K562 (cell line): ENCODE measurements around the gene SERPIND1. TPM values are rescaled to one million over a fixed set of nuclear protein-coding genes. Genes with fewer than 3 reads are reported as not detected.

Source experiments
- DMBX1 ChIP-seq: fragments of 250-450 bp; sonication (Bioruptor Pico); IDR thresholded peaks from 2 replicates; pipeline ENCODE4 v1.8.0; 2022; ENCODE audit warnings: inconsistent platforms, mild to moderate bottlenecking, moderate library complexity, borderline replicate concordance
- HDAC8 ChIP-seq: fragments of 450-650 bp; IDR thresholded peaks from 2 replicates; pipeline ENCODE4 v1.6.1; 2016; ENCODE audit warnings: mild to moderate bottlenecking, missing genetic modification characterization, moderate library complexity, missing compliant biosample characterization
- NFIX ChIP-seq: fragments of 250-450 bp; sonication (Bioruptor Pico); IDR thresholded peaks from 2 replicates; pipeline ENCODE4 v1.4.0; 2020; ENCODE audit warnings: low read depth, mild to moderate bottlenecking, moderate library complexity
- POU5F1 ChIP-seq: fragments of 150-350 bp; IDR thresholded peaks from 2 replicates; pipeline ENCODE4 v1.6.1; 2014; ENCODE audit warnings: borderline replicate concordance, low read length, low read depth, mild to moderate bottlenecking; ENCODE audit not compliant: partially characterized antibody
- PYGO2 ChIP-seq: fragments of 450-650 bp; IDR thresholded peaks from 2 replicates; pipeline ENCODE4 v1.6.1; 2016; ENCODE audit warnings: mild to moderate bottlenecking, missing genetic modification characterization, moderate library complexity, missing compliant biosample characterization
- RBBP5 ChIP-seq: fragments of 200-600 bp; sonication (generic); IDR thresholded peaks from 2 replicates; pipeline ENCODE4 v1.6.1; 2012; ENCODE audit warnings: borderline replicate concordance, mild to moderate bottlenecking, low read length, control low read depth, inconsistent platforms; ENCODE audit not compliant: insufficient read depth, poor library complexity, severe bottlenecking
- SETDB1 ChIP-seq: IDR thresholded peaks from one replicate; pipeline ENCODE4 v1.6.1; 2012; ENCODE audit warnings: low read length, control low read depth, inconsistent platforms
- TBP ChIP-seq: optimal IDR thresholded peaks from 2 replicates; pipeline ENCODE3; 2011; ENCODE audit warnings: low read depth, low read length, improper control_type of control experiment
- ZNF436 ChIP-seq: fragments of 250-450, 450-650 bp; sonication (Bioruptor Pico); formaldehyde crosslinking; IDR thresholded peaks from 2 replicates; pipeline ENCODE4 v1.7.0; 2020; ENCODE audit warnings: mild to moderate bottlenecking
- ZNF583 ChIP-seq: fragments of 250-450 bp; sonication (Bioruptor Pico); IDR thresholded peaks from 2 replicates; pipeline ENCODE4 v1.4.0; 2020
- polyA plus RNA-seq, 8 experiments: library from polyadenylated mRNA; depleted of rRNA in 4 of 8; stranded (reverse) in 5 of 8; unstranded in 3 of 8; fragments of >200 nt; fragmentation: Nextera tagmentation in 2 of 8; fragmentation: Illumina TruSeq in 1 of 8; extraction: Ambion mirVana in 2 of 8; extraction: Trizol in 1 of 8; gene quantifications; 2 replicates each; pipeline versions ENCODE4 v1.2.1 to v1.2.3, GENCODE V29; 2011 to 2014; ENCODE audit warnings: inconsistent platforms in 1 of 8, missing spikeins in 1 of 8
- total RNA-seq, 7 experiments: library from RNA; depleted of rRNA in 6 of 7; stranded (reverse); fragments of >200 nt in 6 of 7; fragmentation: Illumina TruSeq in 2 of 7; extraction: Trizol in 2 of 7; gene quantifications; 2 replicates each; pipeline versions ENCODE4 v1.2.1 to v1.2.3, GENCODE V29; 2011 to 2021; ENCODE audit warnings: low replicate concordance in 1 of 7
- TF ChIP-seq, protein P1 (sequence below), 2 experiments: fragments of 150-350 bp in 1 of 2; IDR thresholded peaks; 2 replicates each; pipeline ENCODE4 v1.6.1; 2012 to 2016; ENCODE audit warnings: low read depth in 2 of 2, low read length in 2 of 2, mild to moderate bottlenecking in 1 of 2, moderate library complexity in 1 of 2
- TF ChIP-seq, protein P2 (sequence below): fragments of 250-450 bp; sonication (Bioruptor Pico); IDR thresholded peaks from 2 replicates; pipeline ENCODE4 v1.5.0; 2022; ENCODE audit warnings: mild to moderate bottlenecking
- TF ChIP-seq, protein P3 (sequence below): sonication (generic); formaldehyde crosslinking; IDR thresholded peaks from 2 replicates; pipeline ENCODE4 v1.8.1; 2023; ENCODE audit warnings: missing genetic modification reagents, mild to moderate bottlenecking, borderline replicate concordance

SERPIND1 gene
- total and polyA plus RNA-seq, 9 of the 15 experiments (the other 6 are each of a cell fraction or from before 2014, with no cell fraction given) = 0.04 to 0.11 (median 0.09) TPM; not detected in 6

DNA sequence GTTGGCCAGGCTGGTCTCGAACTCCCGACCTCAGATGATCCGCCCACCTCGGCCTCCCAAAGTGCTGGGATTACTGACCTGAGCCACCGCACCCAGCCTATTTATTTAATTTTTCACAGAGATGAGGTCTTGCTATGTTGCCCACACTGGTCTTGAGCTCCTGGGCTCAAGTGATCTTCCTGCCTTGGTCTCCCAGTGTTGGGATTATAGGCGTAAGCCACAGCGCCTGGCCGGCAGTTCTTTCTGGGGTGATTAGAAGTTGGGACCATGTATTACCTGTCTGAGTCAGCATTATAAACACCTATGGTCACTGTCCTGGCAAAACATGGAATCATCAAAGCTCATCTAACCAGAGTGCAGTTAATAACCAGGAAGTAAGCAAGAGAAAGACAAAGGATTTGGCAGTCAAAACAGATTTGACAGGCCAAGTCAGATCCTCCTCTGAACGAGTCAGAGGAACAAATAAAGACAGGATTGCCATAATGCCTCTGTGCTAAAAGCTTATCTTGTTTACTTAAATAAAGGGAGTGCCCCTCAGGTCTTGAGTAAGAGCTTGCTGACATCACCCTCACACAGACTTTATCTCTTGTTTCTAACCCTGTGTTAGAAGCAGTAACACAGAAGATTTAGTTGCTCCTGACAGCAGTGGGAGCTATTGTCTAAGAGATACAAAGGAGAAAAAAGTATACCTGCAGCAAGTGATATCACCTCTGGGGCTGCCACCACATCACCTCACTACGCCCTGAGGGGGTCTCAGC lies 3.7 kb downstream of the SERPIND1 start (continued):
- TF ChIP-seq, protein P1, sequence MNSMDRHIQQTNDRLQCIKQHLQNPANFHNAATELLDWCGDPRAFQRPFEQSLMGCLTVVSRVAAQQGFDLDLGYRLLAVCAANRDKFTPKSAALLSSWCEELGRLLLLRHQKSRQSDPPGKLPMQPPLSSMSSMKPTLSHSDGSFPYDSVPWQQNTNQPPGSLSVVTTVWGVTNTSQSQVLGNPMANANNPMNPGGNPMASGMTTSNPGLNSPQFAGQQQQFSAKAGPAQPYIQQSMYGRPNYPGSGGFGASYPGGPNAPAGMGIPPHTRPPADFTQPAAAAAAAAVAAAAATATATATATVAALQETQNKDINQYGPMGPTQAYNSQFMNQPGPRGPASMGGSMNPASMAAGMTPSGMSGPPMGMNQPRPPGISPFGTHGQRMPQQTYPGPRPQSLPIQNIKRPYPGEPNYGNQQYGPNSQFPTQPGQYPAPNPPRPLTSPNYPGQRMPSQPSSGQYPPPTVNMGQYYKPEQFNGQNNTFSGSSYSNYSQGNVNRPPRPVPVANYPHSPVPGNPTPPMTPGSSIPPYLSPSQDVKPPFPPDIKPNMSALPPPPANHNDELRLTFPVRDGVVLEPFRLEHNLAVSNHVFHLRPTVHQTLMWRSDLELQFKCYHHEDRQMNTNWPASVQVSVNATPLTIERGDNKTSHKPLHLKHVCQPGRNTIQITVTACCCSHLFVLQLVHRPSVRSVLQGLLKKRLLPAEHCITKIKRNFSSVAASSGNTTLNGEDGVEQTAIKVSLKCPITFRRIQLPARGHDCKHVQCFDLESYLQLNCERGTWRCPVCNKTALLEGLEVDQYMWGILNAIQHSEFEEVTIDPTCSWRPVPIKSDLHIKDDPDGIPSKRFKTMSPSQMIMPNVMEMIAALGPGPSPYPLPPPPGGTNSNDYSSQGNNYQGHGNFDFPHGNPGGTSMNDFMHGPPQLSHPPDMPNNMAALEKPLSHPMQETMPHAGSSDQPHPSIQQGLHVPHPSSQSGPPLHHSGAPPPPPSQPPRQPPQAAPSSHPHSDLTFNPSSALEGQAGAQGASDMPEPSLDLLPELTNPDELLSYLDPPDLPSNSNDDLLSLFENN (IDR thresholded peaks at IDR 0.05; ENCODE audit: low read depth in 2 of 2, low read length in 2 of 2) = peak in 1 of 2 experiments; percentile 100; a peak in 2 of 4 replicates
- TF ChIP-seq, protein P2, sequence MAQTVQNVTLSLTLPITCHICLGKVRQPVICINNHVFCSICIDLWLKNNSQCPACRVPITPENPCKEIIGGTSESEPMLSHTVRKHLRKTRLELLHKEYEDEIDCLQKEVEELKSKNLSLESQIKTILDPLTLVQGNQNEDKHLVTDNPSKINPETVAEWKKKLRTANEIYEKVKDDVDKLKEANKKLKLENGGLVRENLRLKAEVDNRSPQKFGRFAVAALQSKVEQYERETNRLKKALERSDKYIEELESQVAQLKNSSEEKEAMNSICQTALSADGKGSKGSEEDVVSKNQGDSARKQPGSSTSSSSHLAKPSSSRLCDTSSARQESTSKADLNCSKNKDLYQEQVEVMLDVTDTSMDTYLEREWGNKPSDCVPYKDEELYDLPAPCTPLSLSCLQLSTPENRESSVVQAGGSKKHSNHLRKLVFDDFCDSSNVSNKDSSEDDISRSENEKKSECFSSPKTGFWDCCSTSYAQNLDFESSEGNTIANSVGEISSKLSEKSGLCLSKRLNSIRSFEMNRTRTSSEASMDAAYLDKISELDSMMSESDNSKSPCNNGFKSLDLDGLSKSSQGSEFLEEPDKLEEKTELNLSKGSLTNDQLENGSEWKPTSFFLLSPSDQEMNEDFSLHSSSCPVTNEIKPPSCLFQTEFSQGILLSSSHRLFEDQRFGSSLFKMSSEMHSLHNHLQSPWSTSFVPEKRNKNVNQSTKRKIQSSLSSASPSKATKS (CRISPR knock-in tag) = no peak
- TF ChIP-seq SETDB1 (peak; percentile 94), RBBP5 (peak; percentile 65), DMBX1 (CRISPR knock-in tag) (peak; percentile 85), TBP (peak; percentile 42), ZNF436 (no peak), HDAC8 (tag) (0 out of 2 replicates have a peak, but pooled peaks have one; percentile 65), NFIX (CRISPR knock-in tag) (0 out of 2 replicates have a peak, but pooled peaks have one; percentile 28), ZNF583 (0 out of 2 replicates have a peak, but pooled peaks have one; percentile 9), POU5F1 (no peak), PYGO2 (peak; percentile 84)
- TF ChIP-seq, protein P3, sequence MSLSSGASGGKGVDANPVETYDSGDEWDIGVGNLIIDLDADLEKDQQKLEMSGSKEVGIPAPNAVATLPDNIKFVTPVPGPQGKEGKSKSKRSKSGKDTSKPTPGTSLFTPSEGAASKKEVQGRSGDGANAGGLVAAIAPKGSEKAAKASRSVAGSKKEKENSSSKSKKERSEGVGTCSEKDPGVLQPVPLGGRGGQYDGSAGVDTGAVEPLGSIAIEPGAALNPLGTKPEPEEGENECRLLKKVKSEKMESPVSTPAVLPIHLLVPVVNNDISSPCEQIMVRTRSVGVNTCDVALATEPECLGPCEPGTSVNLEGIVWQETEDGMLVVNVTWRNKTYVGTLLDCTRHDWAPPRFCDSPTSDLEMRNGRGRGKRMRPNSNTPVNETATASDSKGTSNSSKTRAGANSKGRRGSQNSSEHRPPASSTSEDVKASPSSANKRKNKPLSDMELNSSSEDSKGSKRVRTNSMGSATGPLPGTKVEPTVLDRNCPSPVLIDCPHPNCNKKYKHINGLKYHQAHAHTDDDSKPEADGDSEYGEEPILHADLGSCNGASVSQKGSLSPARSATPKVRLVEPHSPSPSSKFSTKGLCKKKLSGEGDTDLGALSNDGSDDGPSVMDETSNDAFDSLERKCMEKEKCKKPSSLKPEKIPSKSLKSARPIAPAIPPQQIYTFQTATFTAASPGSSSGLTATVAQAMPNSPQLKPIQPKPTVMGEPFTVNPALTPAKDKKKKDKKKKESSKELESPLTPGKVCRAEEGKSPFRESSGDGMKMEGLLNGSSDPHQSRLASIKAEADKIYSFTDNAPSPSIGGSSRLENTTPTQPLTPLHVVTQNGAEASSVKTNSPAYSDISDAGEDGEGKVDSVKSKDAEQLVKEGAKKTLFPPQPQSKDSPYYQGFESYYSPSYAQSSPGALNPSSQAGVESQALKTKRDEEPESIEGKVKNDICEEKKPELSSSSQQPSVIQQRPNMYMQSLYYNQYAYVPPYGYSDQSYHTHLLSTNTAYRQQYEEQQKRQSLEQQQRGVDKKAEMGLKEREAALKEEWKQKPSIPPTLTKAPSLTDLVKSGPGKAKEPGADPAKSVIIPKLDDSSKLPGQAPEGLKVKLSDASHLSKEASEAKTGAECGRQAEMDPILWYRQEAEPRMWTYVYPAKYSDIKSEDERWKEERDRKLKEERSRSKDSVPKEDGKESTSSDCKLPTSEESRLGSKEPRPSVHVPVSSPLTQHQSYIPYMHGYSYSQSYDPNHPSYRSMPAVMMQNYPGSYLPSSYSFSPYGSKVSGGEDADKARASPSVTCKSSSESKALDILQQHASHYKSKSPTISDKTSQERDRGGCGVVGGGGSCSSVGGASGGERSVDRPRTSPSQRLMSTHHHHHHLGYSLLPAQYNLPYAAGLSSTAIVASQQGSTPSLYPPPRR (CRISPR knock-in tag) = peak; percentile 97
